ENCODE measurements around the gene TRIM46.
A peak's percentile ranks its signal among the peaks of the same experiment; 100 is the strongest.
"Not testable (repeated sequence)": the region's sequence is repeated elsewhere in the genome, so short reads cannot be mapped to it uniquely, and the experiment has no call there.

TRIM46 gene

DNA sequence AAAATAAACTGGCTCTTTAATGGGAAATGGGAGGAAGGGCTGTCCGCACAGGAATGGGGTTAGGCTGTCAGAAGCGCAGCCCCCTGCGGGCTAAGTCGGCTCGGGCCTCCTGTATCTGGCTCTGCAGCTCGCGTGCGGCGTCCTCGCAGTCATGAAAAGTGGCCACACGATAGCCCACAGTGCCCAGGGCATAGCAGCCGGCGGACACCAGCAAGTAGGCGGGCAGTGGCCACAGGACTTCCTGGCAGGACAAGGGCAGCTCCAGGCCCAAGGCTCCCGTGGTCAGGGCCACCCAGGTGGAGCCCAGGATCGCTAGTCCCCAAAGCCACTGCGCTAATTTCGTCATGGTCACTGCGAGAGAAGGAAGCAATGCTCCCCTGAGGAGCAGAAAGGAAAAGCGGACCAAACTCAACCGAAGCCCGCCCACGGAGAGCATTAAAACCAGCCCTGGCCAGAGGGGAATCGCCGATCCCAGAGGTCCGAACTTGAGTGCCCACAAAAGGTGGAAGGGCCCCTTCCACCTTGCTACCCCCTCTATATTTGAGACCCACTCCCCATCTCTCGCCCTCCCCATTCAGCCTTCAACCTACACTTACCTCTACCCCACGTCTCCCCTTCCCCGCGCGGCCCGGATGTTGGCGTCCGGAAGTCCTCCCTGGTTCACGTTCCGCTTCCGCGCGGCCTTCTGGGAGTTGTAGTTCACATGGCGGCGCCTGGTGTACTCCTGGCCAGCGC, 33.6 kb upstream of the TRIM46 start, which contains the start of gene DPM3:
Gene DPM3, minus strand, starts transcription at position 637 of the 735 bp plus-strand sequence. Its CDS starts 291 bp downstream, at position 346.
- peak within 1 kb of the TSS; percentile 99 for H3K27ac ChIP-seq

GRCh38 chr1:155140630-155140953, 33.1 kb upstream of the TRIM46 start:
- peak overlapping the region; percentile 99 for H3K27ac ChIP-seq
- no peak for TF ChIP-seq ZFX (IDR thresholded peaks at IDR 0.05; ENCODE audit: borderline replicate concordance)
- TF ChIP-seq, protein P1, sequence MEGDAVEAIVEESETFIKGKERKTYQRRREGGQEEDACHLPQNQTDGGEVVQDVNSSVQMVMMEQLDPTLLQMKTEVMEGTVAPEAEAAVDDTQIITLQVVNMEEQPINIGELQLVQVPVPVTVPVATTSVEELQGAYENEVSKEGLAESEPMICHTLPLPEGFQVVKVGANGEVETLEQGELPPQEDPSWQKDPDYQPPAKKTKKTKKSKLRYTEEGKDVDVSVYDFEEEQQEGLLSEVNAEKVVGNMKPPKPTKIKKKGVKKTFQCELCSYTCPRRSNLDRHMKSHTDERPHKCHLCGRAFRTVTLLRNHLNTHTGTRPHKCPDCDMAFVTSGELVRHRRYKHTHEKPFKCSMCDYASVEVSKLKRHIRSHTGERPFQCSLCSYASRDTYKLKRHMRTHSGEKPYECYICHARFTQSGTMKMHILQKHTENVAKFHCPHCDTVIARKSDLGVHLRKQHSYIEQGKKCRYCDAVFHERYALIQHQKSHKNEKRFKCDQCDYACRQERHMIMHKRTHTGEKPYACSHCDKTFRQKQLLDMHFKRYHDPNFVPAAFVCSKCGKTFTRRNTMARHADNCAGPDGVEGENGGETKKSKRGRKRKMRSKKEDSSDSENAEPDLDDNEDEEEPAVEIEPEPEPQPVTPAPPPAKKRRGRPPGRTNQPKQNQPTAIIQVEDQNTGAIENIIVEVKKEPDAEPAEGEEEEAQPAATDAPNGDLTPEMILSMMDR (IDR thresholded peaks at IDR 0.05), result no peak

More for the DNA sequence above, 33.6 kb upstream of the TRIM46 start, which contains the start of gene DPM3:
- TF ChIP-seq, protein P1 (IDR thresholded peaks at IDR 0.05), result no peak
- no peak for TF ChIP-seq ZFX (IDR thresholded peaks at IDR 0.05; ENCODE audit: borderline replicate concordance)

DNA sequence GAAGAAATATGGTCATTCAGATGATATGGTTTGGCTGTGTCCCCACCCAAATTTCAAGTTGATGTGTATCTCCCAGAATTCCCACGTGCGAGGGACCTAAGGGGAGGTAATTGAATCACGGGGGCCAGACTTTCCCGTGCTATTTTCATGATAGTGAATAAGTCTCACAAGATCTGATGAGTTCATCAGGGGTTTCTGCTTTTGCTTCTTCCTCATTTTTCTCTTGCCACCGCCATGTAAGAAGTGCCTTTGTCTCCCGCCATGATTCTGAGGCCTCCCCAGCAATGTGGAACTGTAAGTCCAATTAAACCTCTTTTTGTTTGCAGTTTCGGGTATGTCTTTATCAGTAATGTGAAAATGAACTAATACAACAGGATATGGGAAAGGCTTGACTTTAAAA, 31.9 kb upstream of the TRIM46 start:
- no peak overlapping the region for H3K27ac ChIP-seq

DNA sequence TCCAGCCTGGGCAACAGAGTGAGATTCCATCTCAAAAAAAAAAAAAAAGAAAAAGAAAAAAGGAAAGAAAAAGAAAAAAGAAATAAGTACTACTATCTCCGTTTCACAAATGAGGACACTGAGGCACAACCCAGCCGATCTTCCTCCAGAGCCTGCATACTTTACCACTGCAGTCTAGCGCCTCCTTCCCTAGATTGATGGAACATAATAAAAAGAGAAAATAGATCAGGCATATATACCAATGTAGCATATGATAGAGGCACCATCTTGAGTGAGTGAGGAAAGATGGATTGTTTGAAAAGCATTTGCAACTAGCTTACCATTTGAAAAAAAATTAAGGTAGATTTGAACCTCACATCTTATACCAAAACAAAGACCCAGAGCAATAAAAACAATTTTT, 28.2 kb upstream of the TRIM46 start:
- TF ChIP-seq ZFX (IDR thresholded peaks at IDR 0.05; ENCODE audit: borderline replicate concordance), result no peak
- TF ChIP-seq, protein P1 (IDR thresholded peaks at IDR 0.05), result peak; percentile 37
- no peak overlapping the region for H3K27ac ChIP-seq

More for the DNA sequence above, 31.9 kb upstream of the TRIM46 start:
- TF ChIP-seq, protein P1 (IDR thresholded peaks at IDR 0.05), result no peak
- TF ChIP-seq ZFX (IDR thresholded peaks at IDR 0.05; ENCODE audit: borderline replicate concordance), result no peak

DNA sequence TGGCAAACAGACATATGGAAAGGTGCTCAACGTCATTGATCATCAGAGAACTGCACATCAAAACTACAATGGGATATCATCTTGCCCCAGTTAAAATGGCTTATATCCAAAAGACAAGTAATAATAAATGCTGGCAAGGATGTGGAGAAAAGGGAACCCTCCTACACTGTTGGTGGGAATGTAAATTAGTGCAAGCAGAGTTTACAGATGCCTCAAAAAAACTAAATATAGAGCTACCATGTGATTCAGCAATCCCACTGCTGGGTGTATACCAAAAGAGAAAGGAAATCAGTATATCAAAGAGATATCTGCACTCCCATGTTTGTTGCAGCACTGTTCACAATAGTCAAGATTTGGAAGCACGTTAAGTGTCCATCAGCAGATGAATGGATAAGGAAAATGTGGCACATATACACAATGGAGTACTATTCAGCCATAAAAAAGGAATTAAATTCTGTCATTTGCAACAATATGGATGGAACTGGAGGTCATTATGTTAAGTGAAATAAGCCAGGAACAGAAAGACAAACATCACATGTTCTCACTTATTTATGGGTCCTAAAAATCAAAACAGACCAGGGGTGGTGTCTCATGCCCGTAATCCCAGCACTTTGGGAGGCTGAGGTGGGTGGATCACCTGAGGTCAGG, 17.5 kb upstream of the TRIM46 start:
- H3K27ac ChIP-seq, result not testable (repeated sequence)

- no peak overlapping the region for H3K27ac ChIP-seq
- TF ChIP-seq, protein P1 (IDR thresholded peaks at IDR 0.05), result no peak
- no peak for TF ChIP-seq ZFX (IDR thresholded peaks at IDR 0.05; ENCODE audit: borderline replicate concordance)
Observed at GRCh38 chr1:155158991-155159390, 14.7 kb upstream of the TRIM46 start.

DNA sequence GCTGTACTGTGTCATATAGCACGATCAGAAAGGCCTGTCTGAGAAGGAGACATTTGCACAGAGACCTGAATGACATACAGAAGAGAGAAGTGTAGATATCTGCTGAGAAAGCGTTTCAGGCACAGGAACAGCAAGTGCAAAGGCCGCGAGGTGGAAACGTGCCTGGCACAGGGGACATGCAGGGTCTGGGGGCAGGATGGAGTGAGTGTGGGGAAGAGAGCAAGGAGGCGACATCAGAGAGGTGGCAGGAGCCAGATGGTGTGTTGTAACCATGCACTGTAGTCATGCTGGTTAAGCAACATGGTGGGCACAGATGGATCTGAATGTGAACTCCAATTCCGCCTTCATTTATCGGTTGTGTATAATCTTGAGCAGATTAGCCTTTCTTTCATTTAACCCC, 13.5 kb upstream of the TRIM46 start:
- H3K27ac ChIP-seq, result no peak overlapping the region
- TF ChIP-seq ZFX (IDR thresholded peaks at IDR 0.05; ENCODE audit: borderline replicate concordance), result no peak
- TF ChIP-seq, protein P1 (IDR thresholded peaks at IDR 0.05), result no peak

DNA sequence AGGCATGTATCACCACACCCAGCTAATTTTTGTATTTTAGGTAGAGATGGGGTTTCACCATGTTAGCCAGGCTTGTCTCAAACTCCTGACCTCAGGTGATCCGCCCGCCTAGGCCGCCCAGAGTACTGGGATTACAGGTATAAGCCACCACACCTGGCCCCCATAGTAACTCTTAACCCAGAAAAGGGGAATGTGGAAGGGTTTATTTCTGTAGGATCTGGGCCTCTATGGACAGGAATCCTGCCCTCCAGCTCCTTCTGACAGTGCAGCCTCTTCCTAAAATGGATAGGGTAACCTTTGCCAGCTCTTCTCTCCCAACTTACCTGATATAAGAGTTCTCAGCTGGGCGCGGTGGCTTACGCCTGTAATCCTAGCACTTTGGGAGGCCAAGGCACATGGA, 11.0 kb upstream of the TRIM46 start:
- H3K27ac ChIP-seq, result not testable (repeated sequence)

DNA sequence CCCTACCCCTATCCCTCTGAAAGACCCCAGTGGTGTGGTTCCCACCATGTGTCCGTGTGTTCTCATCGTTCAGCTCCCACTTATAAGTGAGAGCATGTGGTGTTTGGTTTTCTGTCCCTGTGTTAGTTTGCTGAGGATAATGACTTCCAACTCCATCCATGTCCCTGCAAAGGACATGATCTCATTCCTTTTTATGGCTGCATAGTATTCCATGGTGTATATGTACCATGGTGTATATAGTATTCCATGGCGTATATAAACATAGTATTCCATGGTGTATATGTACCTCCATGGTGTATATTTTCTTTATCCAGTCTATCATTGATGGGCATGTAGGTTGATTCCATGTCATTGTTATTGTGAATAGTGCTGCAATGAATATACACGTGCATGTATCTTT, 9.9 kb upstream of the TRIM46 start:
- H3K27ac ChIP-seq, result not testable (repeated sequence)

DNA sequence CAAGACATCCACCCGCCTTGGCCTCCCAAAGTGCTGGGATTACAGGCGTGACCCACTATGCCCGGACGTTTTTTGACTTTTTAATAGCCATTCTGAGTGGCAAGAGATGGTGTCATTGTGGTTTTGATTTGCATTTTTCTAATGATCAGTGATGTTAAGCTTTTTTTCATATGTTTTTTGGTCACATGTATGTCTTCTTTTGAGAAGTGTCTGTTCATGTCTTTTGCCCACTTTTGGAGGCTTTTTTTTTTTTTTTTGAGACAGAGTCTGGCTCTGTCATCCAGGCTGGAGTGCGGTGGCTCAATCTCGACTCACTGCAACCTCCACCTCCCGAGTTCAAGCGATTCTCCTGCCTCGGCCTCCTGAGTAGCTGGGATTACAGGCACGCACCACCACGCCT, 9.0 kb upstream of the TRIM46 start:
- not testable (repeated sequence) for H3K27ac ChIP-seq
